Skin epidermis (tissue), 12 donors: ENCODE data around the gene TMEM178A.

Experiments used
- H3K27ac ChIP-seq, 21 experiments: fragments of 200-600 bp; sonication (generic) in 11 of 21; one replicate each; pipeline ENCODE4 v1.5.0; 2020; ENCODE audit warnings: mild to moderate bottlenecking in 3 of 21, inconsistent platforms in 2 of 21, moderate library complexity in 2 of 21
- H3K4me3 ChIP-seq, 7 experiments: fragments of 200-600 bp; sonication (generic) in 2 of 7; one replicate each; pipeline ENCODE4 v1.5.0; 2020; ENCODE audit warnings: inconsistent platforms in 2 of 7, mild to moderate bottlenecking in 2 of 7, moderate library complexity in 1 of 7

TMEM178A gene

GRCh38 chr2:39732482-39732881, 66.8 kb downstream of the TMEM178A start:
- no peak overlapping the region for H3K27ac ChIP-seq
- no peak overlapping the region for H3K4me3 ChIP-seq

- Histone ChIP-seq H3K4me3 (no peak overlapping the region), H3K27ac (no peak overlapping the region)
Measured at GRCh38 chr2:39733070-39733674, 67.5 kb downstream of the TMEM178A start.

- no peak overlapping the region for H3K4me3 ChIP-seq
- no peak overlapping the region for H3K27ac ChIP-seq
Measured at GRCh38 chr2:39734445-39734844, 68.7 kb downstream of the TMEM178A start.

GRCh38 chr2:39735648-39736047, 69.9 kb downstream of the TMEM178A start:
- Histone ChIP-seq H3K4me3 (no peak overlapping the region), H3K27ac (peak overlapping the region in 3 of 21 experiments; percentile 50 to 71 (median 65))

GRCh38 chr2:39736640-39737039, 70.9 kb downstream of the TMEM178A start:
- H3K4me3 ChIP-seq = no peak overlapping the region
- H3K27ac ChIP-seq = peak overlapping the region in 4 of 21 experiments; percentile 6 to 71 (median 50)

GRCh38 chr2:39737661-39738060, 71.9 kb downstream of the TMEM178A start:
- peak overlapping the region in 4 of 21 experiments; percentile 43 to 65 (median 55) for H3K27ac ChIP-seq
- no peak overlapping the region for H3K4me3 ChIP-seq

- no peak overlapping the region for H3K4me3 ChIP-seq
- H3K27ac ChIP-seq = no peak overlapping the region
Measured at GRCh38 chr2:39738936-39739335, 73.2 kb downstream of the TMEM178A start.

- Histone ChIP-seq H3K4me3 (no peak overlapping the region), H3K27ac (no peak overlapping the region)
Measured at GRCh38 chr2:39739386-39739785, 73.7 kb downstream of the TMEM178A start.

GRCh38 chr2:39741871-39742270, 76.2 kb downstream of the TMEM178A start:
- no peak overlapping the region for H3K4me3 ChIP-seq
- no peak overlapping the region for H3K27ac ChIP-seq

- Histone ChIP-seq H3K4me3 (no peak overlapping the region), H3K27ac (no peak overlapping the region)
Measured at GRCh38 chr2:39743269-39743776, 77.6 kb downstream of the TMEM178A start.

- H3K27ac ChIP-seq = no peak overlapping the region
- H3K4me3 ChIP-seq = no peak overlapping the region
Measured at GRCh38 chr2:39755466-39755865, 89.7 kb downstream of the TMEM178A start.

- H3K4me3 ChIP-seq = no peak overlapping the region
- no peak overlapping the region for H3K27ac ChIP-seq
Measured at GRCh38 chr2:39757156-39757555, 91.4 kb downstream of the TMEM178A start.

- Histone ChIP-seq H3K27ac (no peak overlapping the region), H3K4me3 (no peak overlapping the region)
Measured at GRCh38 chr2:39762448-39762847, 96.7 kb downstream of the TMEM178A start.
